ENCODE data around the gene OPRD1.

DNA sequence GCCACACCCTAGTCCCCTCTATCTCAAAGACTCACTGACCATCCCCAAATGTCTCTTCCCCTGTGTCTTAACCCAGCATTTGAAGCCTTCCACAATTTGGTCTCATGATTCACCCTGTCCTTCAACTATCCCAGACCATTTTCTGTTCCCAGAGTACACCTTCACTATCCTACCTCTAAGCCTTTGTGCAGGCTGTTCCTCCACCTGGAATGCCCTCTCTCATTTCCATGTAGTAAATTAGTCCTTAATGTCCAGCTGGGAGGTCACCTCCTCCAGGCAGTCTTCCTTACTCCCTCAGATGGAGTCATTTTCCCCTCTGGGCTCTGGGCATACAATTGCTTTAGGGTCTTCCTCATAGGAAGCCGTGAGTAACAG is 71.3 kb downstream of the OPRD1 start:
- no peak for TF ChIP-seq EZH2phosphoT487 (IDR thresholded peaks at IDR 0.05; ENCODE audit: low read depth)
- TF ChIP-seq, protein P1, sequence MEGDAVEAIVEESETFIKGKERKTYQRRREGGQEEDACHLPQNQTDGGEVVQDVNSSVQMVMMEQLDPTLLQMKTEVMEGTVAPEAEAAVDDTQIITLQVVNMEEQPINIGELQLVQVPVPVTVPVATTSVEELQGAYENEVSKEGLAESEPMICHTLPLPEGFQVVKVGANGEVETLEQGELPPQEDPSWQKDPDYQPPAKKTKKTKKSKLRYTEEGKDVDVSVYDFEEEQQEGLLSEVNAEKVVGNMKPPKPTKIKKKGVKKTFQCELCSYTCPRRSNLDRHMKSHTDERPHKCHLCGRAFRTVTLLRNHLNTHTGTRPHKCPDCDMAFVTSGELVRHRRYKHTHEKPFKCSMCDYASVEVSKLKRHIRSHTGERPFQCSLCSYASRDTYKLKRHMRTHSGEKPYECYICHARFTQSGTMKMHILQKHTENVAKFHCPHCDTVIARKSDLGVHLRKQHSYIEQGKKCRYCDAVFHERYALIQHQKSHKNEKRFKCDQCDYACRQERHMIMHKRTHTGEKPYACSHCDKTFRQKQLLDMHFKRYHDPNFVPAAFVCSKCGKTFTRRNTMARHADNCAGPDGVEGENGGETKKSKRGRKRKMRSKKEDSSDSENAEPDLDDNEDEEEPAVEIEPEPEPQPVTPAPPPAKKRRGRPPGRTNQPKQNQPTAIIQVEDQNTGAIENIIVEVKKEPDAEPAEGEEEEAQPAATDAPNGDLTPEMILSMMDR (IDR thresholded peaks at IDR 0.05; ENCODE audit: low read depth, low read length), result no peak
